Astrocyte of the spinal cord (primary cell): ENCODE results near the gene DUSP22.

Experiments used
- DNase-seq: peaks from one replicate; pipeline ENCODE4 v3.0.0; 2011; ENCODE audit warnings: low read depth, low spot score
- H3K4me3 ChIP-seq: 2 replicates; pipeline ENCODE4 v1.5.1; 2011; ENCODE audit warnings: low read depth, mild to moderate bottlenecking, low read length, moderate library complexity
- in situ Hi-C: cut with HindIII; loops from 2 replicates; pipeline ENCODE4 v1.10.0; 2017; ENCODE audit warnings: low sequenced_read_pairs
- TF ChIP-seq, protein P1 (sequence below): IDR thresholded peaks from 2 replicates; pipeline ENCODE4 v1.5.1; 2012; ENCODE audit warnings: low read depth, mild to moderate bottlenecking, low read length, inconsistent platforms

Gene DUSP22

DNA sequence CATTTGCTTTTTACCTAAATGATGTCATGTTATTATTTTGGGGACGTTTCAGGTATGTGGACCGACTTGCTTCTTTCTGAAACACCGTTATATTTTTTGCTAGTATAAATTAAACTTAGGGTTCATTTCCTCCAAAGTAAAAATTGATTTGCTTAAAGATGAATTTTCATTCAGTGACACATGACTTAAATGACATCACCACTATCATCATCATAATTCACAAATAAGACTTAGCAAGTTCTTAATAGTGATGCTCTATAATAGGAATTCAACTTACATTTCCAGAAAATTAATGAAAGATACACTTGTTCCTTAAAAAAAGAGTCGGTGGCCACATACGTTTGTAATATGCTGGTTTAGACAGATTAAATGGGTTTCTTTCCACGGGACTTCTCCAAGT is 108.5 kb downstream of the DUSP22 start:
- in situ Hi-C loops = no loop called here
- DNase-seq = no peak
- H3K4me3 ChIP-seq = no peak overlapping the region
- TF ChIP-seq, protein P1, sequence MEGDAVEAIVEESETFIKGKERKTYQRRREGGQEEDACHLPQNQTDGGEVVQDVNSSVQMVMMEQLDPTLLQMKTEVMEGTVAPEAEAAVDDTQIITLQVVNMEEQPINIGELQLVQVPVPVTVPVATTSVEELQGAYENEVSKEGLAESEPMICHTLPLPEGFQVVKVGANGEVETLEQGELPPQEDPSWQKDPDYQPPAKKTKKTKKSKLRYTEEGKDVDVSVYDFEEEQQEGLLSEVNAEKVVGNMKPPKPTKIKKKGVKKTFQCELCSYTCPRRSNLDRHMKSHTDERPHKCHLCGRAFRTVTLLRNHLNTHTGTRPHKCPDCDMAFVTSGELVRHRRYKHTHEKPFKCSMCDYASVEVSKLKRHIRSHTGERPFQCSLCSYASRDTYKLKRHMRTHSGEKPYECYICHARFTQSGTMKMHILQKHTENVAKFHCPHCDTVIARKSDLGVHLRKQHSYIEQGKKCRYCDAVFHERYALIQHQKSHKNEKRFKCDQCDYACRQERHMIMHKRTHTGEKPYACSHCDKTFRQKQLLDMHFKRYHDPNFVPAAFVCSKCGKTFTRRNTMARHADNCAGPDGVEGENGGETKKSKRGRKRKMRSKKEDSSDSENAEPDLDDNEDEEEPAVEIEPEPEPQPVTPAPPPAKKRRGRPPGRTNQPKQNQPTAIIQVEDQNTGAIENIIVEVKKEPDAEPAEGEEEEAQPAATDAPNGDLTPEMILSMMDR = no peak
